MV-4-11 (cell line): ENCODE results near the gene EMILIN1.

Source experiments
- DNase-seq: peaks from one replicate; lab custom pipeline; 2025; lab: John Stamatoyannopoulos, UW

EMILIN1 gene

DNA sequence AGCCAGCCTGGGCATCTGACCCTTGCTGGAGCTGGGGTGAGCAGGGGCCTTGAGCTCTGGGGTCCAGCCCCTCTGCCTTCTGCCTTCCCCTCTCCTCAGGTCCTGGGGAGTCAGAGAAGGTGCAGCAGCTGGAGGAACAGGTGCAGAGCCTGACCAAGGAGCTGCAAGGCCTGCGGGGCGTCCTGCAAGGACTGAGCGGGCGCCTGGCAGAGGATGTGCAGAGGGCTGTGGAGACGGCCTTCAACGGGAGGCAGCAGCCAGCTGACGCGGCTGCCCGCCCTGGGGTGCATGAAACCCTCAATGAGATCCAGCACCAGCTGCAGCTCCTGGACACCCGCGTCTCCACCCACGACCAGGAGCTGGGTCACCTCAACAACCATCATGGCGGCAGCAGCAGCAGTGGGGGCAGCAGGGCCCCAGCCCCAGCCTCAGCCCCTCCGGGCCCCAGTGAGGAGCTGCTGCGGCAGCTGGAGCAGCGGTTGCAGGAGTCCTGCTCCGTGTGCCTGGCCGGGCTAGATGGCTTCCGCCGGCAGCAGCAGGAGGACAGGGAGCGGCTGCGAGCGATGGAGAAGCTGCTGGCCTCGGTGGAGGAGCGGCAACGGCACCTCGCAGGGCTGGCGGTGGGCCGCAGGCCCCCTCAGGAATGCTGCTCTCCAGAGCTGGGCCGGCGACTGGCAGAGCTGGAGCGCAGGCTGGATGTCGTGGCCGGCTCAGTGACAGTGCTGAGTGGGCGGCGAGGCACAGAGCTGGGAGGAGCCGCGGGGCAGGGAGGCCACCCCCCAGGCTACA lies 3.8 kb downstream of the EMILIN1 start:
- DNase-seq: peak; percentile 12

DNA sequence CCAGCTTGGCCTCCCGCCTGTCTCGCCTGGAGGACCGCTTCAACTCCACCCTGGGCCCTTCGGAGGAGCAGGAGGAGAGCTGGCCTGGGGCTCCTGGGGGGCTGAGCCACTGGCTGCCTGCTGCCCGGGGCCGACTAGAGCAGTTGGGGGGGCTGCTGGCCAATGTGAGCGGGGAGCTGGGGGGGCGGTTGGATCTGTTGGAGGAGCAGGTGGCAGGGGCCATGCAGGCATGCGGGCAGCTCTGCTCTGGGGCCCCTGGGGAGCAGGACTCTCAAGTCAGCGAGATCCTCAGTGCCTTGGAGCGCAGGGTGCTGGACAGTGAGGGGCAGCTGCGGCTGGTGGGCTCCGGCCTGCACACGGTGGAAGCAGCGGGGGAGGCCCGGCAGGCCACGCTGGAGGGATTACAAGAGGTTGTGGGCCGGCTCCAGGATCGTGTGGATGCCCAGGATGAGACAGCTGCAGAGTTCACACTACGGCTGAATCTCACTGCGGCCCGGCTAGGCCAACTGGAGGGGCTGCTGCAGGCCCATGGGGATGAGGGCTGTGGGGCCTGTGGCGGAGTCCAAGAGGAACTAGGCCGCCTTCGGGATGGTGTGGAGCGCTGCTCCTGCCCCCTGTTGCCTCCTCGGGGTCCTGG lies 4.5 kb downstream of the EMILIN1 start:
- no peak for DNase-seq

DNA sequence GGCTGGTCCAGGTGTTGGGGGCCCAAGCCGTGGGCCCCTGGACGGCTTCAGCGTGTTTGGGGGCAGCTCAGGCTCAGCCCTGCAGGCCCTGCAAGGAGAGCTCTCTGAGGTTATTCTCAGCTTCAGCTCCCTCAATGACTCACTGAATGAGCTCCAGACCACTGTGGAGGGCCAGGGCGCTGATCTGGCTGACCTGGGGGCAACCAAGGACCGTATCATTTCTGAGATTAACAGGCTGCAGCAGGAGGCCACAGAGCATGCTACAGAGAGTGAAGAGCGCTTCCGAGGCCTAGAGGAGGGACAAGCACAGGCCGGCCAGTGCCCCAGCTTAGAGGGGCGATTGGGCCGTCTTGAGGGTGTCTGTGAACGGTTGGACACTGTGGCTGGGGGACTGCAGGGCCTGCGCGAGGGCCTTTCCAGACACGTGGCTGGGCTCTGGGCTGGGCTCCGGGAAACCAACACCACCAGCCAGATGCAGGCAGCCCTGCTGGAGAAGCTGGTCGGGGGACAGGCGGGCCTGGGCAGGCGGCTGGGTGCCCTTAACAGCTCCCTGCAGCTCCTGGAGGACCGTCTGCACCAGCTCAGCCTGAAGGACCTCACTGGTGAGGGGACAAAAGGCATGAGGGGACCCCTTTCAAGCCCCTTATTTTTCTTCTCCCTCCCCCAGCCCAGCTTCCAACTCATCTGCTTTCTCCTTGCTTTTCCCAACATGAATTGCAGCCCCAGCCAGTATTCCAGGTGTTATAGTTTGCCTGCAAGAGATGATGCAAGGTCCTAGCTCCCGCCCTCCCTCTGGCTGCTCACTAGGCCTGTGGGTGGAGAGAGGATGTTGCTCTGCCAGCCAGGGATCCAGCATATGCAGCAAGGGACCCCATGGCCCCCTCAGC lies 5.2 kb downstream of the EMILIN1 start:
- DNase-seq: peak; percentile 9

DNA sequence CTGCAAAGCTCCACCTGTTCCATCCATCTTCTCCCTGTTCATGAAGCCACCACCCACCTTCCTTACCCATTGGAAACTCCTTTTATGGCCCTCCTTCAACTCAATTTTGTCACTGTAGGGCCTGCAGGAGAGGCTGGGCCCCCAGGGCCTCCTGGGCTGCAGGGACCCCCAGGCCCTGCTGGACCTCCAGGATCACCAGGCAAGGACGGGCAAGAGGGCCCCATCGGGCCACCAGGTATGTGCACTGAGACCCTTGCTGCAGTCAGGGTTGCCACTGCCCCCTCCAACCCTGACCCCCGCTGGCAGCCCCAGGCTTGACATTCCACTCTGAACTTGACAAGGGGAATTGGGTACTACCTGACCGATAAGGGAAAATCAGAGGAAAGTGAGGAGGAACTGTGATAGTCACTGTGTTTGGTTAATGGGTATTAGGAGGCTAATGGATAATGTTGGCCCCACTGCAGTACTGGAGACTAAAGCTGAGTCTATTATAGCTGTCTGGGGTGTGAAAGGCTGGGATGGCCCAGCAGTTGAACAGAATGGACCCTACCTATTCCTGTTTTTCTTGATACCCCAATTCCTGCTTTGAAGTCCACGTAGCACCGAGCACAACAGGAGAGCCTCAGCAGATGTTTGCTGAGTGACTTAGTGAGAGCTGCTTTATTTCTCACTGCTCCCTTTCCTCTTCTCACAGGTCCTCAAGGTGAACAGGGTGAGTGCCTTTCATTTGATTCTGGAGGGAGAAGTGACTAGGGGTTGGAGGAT lies 6.1 kb downstream of the EMILIN1 start:
- DNase-seq: no peak

DNA sequence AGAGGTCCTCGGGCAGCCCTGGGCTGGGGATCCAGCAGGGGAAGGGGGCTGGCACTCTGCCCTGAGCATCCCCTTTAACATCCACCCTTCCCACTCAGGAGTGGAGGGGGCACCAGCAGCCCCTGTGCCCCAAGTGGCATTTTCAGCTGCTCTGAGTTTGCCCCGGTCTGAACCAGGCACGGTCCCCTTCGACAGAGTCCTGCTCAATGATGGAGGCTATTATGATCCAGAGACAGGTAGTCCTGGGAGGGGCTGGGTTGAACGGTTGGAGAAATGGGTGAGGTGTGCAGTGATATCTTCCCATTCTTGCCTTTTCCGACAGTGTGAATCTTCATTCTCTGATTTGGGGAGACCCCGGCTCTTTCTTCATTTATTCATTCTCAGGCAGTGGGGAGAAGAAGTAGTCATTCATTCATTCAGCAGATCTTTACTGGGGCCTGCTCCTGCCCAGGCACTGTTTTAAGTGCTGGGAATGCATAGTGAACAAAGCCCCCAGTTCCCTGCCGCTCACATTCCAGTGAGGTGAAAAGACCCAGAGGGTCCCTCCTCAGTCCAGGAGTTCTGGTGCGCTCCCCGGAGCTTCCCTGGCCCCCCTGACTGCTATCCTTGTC lies 6.8 kb downstream of the EMILIN1 start:
- no peak for DNase-seq

DNA sequence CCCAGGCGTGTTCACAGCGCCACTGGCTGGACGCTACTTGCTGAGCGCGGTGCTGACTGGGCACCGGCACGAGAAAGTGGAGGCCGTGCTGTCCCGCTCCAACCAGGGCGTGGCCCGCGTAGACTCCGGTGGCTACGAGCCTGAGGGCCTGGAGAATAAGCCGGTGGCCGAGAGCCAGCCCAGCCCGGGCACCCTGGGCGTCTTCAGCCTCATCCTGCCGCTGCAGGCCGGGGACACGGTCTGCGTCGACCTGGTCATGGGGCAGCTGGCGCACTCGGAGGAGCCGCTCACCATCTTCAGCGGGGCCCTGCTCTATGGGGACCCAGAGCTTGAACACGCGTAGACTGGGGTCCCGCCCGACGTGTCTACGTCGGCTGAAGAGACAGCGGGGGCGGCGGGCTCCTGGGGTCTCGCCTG lies 7.3 kb downstream of the EMILIN1 start:
- peak; percentile 55 for DNase-seq

DNA sequence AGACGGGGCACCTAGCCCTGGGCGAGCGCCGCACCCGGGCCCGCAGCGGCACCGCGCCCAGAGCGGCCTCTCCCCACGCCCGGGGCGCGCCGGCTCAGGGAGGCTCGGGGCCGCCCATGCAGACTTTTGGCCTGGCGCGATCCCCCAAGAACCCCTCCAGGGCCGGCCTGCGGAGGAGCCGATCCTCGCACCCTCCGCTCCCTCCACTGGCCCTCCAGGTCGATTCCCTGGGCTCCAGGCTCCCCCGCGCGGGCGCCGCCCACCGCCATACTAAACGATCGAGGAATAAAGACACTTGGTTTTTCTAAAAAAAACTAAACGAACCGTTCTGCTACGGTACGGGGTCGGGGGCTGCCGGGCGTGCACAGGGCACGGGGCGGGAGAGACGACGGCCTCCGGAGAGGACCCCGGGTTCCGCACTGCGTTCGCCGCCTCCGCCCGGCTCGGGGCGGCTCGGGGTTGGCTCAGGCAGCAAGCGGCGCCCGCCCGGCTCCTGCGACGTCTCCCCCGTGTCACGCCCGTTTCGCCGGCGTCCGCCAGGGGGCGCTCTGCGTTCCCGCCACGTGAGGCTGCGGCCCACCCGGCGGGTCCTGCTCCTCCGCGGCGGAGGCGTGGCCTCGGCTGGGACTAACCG lies 7.8 kb downstream of the EMILIN1 start:
- DNase-seq: peak; percentile 89

DNA sequence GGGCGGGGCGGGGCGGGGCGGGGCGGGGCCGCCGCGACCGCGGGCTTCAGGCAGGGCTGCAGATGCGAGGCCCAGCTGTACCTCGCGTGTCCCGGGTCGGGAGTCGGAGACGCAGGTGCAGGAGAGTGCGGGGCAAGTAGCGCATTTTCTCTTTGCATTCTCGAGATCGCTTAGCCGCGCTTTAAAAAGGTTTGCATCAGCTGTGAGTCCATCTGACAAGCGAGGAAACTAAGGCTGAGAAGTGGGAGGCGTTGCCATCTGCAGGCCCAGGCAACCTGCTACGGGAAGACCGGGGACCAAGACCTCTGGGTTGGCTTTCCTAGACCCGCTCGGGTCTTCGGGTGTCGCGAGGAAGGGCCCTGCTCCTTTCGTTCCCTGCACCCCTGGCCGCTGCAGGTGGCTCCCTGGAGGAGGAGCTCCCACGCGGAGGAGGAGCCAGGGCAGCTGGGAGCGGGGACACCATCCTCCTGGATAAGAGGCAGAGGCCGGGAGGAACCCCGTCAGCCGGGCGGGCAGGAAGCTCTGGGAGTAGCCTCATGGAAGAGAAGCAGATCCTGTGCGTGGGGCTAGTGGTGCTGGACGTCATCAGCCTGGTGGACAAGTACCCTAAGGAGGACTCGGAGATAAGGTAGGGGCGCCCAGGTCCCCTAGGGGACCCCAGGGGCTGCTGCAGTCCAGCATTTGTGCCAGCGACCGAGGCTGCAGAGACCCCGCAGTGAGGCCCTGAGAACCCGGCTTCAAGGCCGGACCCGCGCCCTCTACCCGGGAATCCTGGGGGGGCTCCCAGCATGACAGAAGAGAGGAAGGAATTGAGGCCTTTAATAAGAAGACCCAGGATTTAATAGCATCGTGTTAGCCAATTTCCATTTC lies 8.5 kb downstream of the EMILIN1 start, which contains the start of gene KHK:
Gene KHK, plus strand, starts transcription at position 49 of the 870 bp plus-strand sequence. Its CDS starts 488 bp downstream, at position 537.
- DNase-seq: no peak

DNA sequence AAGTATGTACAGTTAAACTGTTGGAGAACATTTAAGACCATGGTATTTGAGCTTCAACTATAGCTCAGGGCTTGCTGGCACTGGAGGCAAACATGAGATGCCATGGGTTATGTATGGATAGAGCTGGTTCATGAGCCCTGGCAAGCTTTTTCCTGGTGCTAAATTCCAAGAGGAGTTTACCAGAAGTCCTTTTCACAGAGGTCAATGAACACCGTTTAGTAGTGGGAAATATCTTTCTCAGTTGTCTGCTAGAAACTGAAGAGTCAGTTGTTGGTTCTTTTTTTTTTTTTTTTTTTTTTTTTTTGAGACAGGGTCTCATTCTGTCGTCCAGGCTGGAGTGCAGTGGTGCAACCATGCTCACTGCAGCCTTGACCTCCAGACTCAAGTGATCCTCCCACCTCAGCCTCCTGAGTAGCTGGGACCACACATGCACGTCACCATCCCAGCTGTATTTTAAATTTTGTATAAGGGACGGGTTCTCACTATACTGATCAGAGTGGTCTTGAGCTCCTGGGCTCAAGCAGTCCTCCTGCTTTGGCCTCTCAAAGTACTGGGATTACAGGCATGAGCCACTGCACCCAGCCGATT lies 9.5 kb downstream of the EMILIN1 start:
- no peak for DNase-seq

DNA sequence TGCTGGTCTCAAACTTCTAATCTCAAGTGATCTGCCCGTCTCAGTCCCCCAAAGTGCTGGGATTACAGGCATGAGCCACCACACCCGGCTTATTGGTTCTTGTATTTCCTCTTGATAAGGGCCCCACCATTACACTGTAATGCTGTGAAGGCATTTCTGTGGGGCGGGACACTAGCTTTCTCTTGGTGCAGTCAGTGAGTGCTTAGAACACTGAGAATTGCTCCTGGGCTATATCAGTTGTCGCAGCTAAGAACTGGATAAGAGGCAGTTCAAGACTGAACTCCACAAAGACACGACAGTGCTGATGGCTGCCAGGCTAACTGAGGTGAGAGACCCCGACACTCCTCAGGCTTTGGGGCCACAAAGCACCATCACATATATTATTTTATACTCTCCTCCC lies 10.2 kb downstream of the EMILIN1 start:
- DNase-seq: no peak

DNA sequence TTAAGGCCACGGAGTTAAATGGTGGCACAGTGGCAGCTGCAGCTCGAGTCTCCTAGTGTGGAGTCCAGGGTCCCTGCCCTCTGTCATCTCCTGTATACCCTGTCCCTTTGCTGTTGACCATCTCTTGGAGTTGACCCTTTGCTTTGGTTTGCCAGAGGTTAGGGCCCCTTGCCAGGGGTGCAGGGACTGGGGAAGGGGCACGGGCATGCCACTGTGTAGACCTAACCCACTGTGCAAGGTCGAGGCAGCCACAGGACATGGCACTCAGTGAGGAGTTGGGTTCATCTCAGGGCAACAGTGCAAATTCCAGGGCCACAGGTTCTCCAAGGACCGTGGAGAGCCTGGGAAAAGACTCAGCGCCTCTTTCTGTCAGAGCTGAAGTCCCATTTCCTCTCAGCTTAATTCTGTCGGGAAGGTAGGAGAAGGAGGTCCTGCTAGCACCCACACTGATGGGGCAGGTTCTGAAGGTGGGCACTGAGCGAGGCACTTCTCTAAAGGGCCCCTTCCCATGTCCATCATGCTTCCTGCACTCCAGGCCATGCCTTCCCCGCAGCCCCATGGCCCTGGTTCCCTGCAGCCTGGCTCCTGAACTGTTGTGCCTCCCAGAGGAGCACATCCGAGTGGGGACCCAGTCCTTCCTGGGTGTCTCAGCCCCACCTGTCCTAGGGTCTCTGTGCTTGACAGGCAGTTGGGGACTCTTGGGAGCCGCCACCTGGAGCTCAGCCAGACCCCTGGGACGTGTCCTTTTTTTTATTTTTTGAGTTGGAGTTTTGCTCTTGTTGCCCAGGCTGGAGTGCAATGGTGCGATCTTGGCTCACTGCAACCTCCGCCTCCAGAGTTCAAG lies 10.9 kb downstream of the EMILIN1 start:
- no peak for DNase-seq

DNA sequence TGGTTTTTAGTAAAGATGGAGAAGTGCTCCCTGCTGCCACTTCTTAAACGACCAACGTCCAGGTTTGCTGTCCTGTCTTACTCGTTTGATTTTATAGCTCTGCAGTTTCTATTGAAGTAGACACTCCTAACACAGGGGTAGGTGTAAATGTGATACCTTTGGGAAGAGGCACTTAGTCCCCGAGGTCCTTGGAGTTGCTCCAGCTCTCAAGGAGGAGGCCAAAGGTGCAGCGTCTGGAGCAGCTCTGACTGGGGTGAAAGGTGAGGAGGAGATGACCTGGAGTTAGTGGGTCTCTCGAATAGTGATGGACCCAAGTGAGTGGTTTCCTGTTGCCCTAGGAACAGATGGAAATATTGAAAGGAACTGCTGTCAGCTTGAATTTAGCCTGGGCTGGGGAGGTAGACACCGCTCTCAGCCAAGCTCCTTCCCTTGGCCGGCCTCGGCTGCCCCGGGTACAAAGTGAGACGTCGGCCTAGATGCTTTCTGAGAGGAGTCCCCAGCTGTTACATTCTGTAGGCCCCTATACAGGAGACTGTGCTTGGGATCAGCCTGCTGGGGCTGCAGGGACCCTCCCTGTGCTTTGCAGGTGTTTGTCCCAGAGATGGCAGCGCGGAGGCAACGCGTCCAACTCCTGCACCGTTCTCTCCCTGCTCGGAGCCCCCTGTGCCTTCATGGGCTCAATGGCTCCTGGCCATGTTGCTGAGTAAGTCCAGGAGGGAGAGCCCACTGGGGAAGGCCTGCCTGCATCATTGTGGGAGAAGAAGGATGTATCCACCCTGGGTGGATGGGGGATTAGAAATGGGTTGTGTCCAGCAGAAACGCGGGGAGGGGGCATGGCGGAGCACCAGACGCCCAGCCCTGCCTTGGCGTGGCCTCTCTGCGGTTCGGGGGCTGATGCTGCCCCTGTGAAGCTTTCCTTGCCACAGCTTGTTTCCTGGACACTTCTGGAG lies 13.6 kb downstream of the EMILIN1 start:
- no peak for DNase-seq

DNA sequence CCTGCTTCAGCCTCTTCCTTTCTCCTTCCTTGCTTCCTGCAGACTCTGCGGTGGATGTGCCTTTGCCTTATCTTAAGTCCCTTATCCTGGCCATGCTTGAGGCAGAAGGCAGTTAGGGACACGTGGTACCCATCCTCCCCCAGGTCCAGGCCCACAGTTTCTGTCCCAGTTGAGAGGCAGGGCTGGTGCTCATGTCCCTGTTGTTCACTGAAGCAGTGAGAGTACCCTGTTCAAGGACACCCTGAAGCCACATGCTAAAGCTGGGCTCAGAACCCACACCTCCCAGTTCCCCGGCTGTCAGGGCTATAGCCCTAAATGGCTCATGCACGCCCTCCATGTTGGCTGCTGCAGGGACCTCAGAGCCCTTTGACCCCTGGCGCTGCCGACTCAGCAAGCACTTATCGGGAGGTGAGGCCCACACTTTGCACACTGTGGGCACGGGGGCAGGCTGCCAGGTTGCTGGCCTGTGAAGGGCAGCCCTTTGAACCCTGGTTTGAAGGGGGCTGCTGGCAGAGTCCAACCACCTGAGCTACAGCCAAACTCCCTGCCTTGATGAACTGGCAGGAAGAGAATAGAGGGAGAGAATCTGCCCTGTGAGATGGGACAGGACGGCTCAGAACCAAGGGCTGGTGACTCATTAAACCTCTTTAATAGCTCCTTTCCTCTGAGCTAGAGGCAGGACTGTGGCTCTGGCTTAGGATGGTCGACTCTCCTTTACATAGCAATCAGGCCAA lies 14.4 kb downstream of the EMILIN1 start:
- DNase-seq: no peak

DNA sequence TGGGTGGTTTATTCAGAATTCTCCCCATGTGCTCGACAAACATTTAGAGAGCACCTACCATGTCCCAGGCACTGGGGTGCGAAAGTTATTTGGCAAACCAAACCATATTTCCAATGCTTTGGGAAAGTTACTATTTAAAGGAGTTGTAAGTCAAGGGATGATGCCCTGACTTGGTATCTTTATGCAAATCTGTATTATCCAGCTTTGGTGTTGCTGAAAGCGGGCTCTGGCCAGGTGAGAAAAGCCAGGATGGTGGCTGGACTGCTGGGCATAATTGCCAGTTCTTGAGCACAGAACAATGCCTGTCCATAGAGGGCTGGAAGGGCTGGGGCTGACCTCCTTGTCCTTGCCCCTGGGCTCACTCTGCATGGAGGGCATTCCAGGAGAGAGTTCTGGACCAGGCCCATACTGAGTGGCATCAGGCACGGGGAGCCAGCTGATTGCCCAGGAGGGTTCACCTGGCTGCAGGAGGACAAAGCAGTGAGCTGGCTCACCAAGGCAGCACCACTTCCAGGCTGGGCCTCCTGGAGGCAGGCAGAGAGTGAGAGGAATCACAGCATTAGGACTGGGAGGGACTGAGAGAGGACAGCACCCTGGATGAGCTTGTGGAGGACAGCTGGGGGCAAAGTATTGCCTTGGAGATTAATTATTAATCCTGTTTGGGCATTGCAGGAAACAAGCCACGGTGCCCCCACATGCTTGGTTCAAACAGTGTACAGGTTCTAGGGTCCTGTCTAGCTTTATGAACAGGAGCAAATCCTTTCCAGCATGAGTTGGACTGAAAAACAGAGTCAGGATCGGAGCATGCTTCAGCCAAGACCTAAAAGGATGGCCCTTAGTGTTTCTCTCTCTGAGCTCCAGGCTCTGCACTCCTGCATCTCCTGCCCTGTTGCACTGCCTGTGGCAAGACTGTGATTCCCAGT lies 15.3 kb downstream of the EMILIN1 start:
- DNase-seq: no peak

DNA sequence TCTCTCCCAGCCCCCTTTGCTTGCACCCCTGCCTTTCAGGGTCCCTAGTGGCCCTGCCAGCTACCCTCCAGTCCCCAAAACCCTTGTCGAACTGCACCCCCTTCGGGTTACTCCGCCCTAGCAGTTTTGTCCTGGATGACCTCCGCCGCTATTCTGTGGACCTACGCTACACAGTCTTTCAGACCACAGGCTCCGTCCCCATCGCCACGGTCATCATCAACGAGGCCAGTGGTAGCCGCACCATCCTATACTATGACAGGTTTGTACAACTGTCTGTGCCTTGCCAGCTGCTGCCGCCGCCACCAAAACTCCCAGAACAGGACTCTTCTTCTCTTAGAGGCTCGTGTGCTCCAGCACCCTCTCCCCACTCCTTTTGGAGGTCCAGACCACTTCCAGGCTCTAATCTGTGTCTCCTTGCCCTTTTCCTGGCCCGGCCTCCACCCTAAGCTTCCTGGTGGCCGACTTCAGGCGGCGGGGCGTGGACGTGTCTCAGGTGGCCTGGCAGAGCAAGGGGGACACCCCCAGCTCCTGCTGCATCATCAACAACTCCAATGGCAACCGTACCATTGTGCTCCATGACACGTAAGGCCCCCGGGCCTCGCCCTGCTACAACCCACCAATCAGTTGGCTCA lies 16.1 kb downstream of the EMILIN1 start:
- DNase-seq: no peak
